Activated CD8-positive, alpha-beta memory T cell treated with anti-CD3 and anti-CD28 coated beads, Interleukin-2, amount 50 U/mL, for 4 hours (primary cell): ENCODE measurements around the gene C2orf72.
A peak's percentile ranks its signal among the peaks of the same experiment; 100 is the strongest.
"Not testable (repeated sequence)": the region's sequence is repeated elsewhere in the genome, so short reads cannot be mapped to it uniquely, and the experiment has no call there.

Source experiments
- DNase-seq: peaks from one replicate; pipeline ENCODE4 v3.0.0-alpha.2; 2020

The C2orf72 gene

GRCh38 chr2:231047274-231047922 lies 10.1 kb downstream of the C2orf72 start:
- no peak for DNase-seq

GRCh38 chr2:231047923-231048915 lies 10.9 kb downstream of the C2orf72 start:
- no peak for DNase-seq

DNA sequence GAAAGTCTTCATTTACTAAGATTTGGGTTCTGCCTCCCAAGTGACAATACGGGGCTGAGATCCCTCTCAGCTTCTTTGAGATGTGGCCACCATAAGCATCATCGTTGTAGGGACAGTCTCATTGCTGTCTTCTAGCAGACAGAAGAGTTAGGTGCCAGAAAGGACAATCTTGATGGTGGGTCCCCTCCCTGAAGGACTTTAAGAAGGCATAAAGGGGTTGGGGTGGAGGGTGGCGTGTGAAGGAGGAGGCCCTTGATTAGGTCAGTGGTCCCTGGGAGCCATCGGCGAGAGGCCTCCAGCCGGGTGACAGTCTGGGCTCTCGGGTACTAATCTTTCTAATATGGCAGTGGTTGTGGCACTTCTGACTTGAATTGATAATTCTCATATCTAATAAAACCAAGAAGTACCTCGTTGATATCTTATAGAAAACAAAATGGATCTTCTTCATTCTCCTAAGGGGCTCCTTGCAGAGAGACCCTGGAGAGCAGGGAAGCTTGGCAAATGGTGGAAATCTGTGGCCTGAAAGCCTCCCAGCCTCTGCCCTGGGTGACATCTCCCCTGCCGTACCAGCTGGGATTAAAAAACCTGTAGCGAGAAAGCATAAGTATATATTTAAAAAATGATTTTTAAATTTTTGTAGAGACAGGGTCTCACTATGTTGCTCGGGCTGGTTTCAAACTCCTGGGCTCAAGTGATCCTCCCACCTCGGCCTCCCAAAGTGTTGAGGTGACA lies 12.1 kb downstream of the C2orf72 start:
- DNase-seq, result no peak

DNA sequence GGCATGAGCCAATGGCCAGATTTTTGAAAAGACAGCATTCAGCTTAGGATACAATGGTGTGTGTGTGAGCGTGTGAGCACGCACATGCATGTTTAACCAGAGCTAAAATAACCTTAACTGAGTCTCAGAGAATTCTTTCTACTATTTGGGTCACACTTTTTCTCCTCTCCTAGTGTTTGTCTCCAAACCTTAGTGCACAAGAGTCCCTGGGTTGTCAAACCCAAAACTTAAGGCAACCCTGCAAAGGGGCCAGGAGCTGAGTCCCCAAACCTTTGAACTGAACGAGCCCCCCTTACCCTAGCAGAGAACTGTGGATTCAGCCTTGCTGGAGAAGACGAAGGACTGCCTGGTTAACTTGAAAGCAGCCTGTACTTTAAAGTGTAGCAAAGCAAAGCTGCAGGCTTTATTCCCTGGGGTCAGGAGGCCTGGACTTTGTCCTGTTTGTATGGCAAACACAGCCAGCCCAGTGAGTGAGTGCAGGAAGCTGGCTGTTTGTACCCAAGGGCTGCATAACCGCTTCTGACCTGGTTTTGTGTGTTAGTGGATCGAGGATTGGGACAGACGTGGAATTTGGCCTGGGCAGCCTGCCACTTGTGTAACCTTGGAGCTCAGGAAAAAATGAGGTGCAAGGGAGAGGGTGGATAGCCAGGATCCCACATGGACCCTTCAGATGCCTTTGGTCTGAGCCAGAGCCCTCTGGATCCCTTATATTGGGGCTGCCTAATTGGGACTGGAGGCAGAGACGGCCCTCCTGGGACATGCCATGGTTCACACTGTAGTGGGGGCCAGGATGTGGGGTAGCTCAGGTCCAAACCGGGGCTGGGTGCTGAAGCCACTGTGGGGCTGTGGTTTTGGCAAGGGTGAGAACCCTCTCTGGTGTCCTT lies 12.9 kb downstream of the C2orf72 start:
- DNase-seq, result no peak

GRCh38 chr2:231051116-231051515 lies 13.8 kb downstream of the C2orf72 start:
- DNase-seq, result no peak

- peak; percentile 80 for DNase-seq
These were observed 15.4 kb downstream of the C2orf72 start for GRCh38 chr2:231052494-231053451.

DNA sequence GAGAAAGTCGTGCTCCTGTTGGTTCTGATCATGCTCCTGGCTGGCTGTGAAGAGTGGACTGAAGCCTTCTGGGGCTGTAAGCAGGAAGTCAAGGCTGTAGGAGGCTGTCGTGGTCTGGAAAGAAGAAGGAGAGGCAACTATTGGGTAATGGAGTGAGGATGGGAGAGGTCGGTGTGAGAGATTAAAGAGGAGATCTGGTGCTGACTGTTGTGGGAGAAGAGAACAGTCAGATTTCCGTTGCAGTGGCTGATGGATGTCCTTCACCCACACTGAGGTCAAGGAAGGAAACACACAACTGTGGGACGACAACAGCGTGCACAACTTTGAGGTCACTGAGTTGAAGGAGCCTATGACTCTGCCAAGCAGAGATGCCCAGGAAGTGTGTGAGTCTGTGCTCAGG lies 16.5 kb downstream of the C2orf72 start:
- no peak for DNase-seq

DNA sequence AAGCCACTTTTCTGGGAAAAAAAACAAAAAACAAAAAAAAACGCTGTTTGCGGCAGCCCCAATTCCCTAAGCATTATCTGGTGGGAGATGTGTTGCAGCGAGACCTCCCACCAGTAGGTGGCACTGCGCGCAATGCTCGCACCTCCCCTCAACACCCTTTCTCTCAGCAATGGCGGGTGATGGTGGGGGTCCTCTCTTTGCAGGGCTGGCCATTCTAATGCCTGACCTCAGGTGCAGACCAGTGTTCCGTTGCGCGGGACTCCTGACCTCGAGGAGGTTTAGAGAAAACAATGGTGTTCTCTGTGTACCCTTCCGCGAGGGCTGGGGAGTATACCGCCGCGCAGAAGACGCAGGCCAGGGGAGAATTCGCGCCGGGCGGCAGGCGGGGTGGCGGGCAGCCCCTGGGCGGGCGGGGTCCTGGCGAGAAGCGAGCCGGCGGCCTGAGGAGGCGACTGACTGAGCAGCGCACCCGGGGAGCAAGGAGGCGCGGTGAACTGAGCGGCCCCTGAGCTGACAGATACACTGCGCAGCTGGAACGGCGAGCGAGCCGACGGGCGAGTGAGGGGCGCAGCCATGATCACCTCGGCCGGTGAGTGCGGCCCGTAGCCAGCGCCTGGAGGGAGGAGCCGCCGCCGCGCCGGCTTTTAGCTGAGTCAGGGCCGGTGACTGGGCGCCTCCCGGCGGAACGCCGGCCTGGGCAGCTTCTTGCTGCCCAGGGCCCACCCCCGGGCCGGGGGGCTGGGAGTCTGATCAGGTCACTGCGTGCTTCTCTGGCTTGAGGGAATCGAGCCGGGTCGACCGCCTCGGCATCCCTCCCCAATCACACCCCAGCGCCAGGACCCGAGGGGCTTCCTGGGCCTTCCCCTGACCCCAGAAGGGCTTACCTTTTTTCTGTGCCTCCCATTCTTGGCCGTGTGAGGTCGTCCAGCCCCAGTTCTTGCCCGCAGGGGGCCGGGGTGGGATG lies 19.4 kb downstream of the C2orf72 start, which contains the start of gene PSMD1:
Gene PSMD1 (plus strand): TSS at position 415 of the 964 bp plus-strand sequence. CDS start 159 bp downstream, at position 574.
- DNase-seq, result peak; percentile 92

DNA sequence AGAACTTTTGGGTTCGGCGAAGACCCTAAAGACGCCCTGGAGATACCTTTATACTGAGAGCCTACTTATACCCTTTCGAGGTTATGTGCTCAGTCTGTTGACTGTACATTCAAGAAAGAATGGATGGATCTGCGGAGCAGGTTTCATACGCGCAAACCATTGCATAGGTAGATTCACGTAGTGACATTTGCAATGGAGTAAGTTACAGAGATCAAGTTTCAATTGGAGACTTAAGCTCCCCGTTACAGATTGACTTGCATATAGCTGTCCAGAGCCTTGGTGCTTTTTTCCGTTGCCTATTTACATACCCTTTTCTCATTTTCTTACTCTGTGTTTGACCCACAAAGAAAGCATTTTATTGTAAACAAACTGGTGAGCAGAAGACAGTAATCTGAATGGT lies 20.3 kb downstream of the C2orf72 start:
- no peak for DNase-seq

- DNase-seq, result no peak
These were observed 21.6 kb downstream of the C2orf72 start for GRCh38 chr2:231058761-231059550.

DNA sequence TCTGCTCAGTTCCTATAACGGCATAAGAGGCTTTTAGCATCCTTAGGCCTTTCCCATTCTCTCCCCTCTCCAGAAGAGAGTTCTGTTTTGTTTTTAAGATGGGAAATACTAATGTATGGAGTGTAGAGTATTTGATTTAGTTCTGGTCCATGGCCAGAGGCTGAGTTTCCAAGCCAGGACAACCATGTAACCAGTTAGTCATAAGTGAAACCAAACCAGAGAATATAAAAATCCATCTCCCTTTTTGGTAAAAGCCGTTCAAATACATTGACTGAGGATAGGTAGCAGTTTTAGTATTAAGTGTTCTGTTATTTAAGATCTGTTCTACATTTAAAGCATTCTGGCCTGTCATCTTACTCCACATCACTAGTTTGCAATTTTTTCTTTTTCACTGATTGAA lies 22.4 kb downstream of the C2orf72 start:
- no peak for DNase-seq

DNA sequence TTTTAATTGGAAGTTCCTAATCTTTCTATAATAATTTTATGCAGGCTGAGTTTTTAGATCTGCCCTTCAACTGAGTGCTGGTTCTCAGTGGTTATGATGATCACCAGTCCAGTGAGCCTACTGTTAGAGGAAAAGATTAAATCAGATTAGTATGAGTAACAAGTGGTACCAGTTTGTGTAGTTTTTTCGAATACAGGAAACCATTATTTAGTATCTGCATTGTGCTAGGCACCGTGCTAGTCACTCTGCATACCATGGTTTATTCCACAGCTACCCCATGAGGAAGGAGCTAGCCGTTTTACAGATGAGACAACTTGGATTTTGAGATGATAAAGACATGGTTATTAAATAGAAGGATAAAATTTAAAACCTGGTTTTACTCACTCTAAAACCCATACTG lies 25.5 kb downstream of the C2orf72 start:
- no peak for DNase-seq

GRCh38 chr2:231063347-231063746 lies 26.0 kb downstream of the C2orf72 start:
- no peak for DNase-seq

DNA sequence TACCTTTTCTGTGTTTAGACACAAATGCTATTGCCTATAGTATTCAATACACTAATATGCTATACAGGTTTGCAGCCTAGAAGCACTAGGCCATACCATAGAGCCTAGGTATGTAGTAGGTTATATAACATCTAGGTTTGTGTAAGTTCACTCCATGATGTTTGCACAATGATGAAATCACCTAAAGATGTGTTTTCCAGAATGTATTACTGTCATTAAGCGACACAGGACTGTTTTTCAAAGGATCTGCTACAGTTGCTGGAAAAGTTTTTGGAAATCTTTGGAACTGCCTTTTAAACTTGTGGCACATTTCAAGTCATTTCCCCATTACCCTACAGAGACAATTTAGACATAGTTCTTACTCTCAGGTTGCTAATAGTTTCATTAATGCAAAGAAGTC lies 28.6 kb downstream of the C2orf72 start:
- DNase-seq, result no peak

DNA sequence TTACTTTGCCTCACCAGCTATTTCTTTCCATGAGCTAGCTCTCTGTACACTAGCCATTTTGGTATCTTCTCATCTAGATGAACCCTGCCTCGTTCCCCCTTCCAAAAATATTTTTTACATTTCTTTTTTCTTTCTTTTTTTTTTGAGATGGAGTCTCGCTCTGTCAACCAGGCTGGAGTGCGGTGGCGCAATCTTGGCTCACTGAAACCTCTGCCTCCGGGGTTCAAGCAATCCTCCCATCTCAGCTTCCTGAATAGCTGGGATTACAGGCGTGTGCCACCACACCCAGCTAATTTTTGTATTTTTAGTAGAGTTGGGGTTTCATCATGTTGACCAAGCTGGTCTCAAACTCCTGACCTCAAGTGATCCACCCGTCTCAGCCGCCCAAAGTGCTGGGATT lies 30.2 kb downstream of the C2orf72 start:
- DNase-seq, result not testable (repeated sequence)

- no peak for DNase-seq
These were observed 31.4 kb downstream of the C2orf72 start for GRCh38 chr2:231068525-231069222.

DNA sequence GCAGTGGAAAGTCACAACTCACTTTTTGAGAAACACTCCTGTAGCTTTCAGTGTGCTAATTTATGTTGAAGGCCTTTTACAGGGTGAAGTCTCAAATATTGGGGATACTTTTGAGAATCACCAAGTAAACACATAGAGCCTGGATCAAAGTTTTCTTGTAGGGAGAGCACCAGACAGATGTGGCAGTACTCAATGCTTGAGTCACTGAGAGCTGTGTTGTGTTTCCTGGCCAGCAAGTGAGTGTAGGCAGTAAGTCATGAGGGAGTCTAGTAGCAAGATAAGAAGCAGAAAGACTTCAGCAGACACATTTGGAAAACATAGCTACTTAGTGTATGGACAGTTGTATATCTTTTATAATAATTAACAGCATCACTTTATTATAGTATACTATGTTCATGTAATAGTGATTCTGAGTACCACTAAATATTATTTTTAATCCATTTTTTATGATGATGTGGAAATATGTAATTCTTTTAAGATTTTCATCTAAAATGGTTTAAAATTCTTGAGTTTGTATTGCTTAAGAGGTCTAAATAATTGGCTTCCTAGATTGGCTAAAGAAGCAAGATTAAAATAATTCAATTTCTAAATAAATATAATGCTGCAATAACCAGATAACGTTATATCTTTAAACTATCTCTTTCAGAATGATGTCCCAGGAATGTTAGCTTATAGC lies 32.2 kb downstream of the C2orf72 start:
- no peak for DNase-seq

- DNase-seq, result no peak
These were observed 47.2 kb downstream of the C2orf72 start for GRCh38 chr2:231084565-231084964.
